ENCODE measurements around the gene DISC1. TPM values are rescaled to one million over a fixed set of nuclear protein-coding genes. Genes with fewer than 3 reads are reported as not detected.

Gene DISC1
- total RNA-seq, 3 donors from 2014 or later = 12.1 to 18.9 (median 12.4) TPM

DNA sequence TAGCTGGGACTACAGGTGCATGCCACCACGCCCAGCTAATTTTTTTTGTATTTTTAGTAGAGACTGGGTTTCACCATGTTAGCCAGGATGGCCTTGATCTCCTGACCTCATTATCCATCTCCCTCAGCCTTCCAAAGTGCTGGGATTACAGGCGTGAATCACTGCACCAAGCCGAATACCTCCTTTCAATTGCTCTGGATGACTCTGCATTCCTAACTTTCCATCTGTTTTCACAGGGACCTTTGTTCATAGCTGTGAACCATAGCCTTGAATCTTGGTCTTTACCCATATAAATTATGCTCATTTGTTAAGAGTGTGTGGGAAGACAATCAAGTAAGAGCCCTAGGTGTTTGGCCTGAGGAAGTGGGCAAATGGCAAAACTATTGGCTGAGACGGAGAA, 422.7 kb downstream of the DISC1 start:
- Histone ChIP-seq H3K4me1 (no peaks in the 10 kb centered on the region), H3K9me3 (peaks cover 0 to 5% of the 10 kb centered on the region in 2 donors), H3K27me3 (no peaks in the 10 kb centered on the region), H3K36me3 (no peaks in the 10 kb centered on the region), H3K4me3 (no peak overlapping the region), H3K27ac (no peak overlapping the region)
- intact Hi-C loops (cut with DNase I; ENCODE audit: low total_unique reads) = no loop called here
- no peak for TF ChIP-seq POLR2A (IDR thresholded peaks at IDR 0.05)
- TF ChIP-seq, protein P1, sequence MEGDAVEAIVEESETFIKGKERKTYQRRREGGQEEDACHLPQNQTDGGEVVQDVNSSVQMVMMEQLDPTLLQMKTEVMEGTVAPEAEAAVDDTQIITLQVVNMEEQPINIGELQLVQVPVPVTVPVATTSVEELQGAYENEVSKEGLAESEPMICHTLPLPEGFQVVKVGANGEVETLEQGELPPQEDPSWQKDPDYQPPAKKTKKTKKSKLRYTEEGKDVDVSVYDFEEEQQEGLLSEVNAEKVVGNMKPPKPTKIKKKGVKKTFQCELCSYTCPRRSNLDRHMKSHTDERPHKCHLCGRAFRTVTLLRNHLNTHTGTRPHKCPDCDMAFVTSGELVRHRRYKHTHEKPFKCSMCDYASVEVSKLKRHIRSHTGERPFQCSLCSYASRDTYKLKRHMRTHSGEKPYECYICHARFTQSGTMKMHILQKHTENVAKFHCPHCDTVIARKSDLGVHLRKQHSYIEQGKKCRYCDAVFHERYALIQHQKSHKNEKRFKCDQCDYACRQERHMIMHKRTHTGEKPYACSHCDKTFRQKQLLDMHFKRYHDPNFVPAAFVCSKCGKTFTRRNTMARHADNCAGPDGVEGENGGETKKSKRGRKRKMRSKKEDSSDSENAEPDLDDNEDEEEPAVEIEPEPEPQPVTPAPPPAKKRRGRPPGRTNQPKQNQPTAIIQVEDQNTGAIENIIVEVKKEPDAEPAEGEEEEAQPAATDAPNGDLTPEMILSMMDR (IDR thresholded peaks at IDR 0.05) = no peak
- no peak for TF ChIP-seq POLR2AphosphoS5 (IDR thresholded peaks at IDR 0.05)
- no peak for DNase-seq (ENCODE audit: low spot score in 2 of 2)

DNA sequence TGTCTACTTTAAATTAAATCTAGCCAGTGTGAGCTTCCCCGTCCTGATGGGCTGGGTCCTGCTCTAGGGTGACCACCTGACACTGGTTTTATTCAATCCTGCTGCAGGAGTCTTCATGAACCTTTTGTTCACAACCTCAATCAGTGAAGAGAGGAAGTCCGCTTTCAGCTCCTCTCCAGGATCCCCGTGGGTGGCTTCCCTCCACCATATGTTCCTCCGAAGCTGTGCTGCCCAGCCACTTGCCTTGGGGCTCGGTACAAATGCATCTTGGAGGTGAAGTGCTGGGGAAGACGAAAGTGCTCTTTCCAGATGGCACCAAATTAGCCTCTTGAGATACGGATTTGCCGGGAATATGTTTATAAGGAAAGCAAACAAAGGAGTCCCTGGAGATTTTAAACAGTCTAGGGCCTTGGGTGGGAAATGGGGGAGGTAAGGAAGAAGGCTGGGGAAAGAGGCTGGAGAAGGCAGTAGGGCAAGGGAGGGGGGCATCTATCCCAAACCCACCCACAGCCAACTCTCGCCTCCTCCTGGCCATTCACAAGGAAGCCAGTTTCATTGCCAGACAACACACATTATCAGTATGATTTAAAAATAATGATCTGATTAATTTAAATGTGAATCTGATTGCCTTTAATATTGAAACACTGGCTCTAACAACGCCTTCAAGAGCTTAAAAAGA, 430.8 kb downstream of the DISC1 start:
- DNase-seq (ENCODE audit: low spot score in 2 of 2) = no peak
- no peak overlapping the region for H3K4me3 ChIP-seq
- H3K36me3 ChIP-seq = no peaks in the 10 kb centered on the region
- no peaks in the 10 kb centered on the region for H3K4me1 ChIP-seq
- H3K27me3 ChIP-seq = no peaks in the 10 kb centered on the region
- H3K27ac ChIP-seq = no peak overlapping the region
- intact Hi-C loops (cut with DNase I; ENCODE audit: low total_unique reads) = no loop called here
- TF ChIP-seq, protein P1 (IDR thresholded peaks at IDR 0.05) = no peak
- TF ChIP-seq POLR2A (IDR thresholded peaks at IDR 0.05) = no peak
- no peak for TF ChIP-seq POLR2AphosphoS5 (IDR thresholded peaks at IDR 0.05)
- H3K9me3 ChIP-seq = peaks cover 0 to 5% of the 10 kb centered on the region in 2 donors

DNA sequence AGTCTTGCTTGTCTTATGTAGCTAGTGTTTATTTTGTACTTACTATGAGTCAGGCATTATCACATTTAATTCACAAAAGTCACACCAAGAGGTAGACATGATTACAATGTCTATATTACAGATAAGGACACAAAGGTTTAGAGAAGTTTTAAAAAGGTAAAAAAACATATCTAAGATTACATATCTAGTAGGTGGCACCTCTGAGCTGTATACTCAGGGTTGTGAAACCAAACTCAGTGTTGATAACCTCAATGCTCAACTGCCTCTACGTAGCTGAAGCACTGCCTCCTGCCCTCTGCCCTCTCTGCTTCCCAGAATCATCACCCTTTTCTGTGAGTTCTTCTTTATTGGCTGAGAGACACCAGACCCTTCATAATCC, 431.3 kb downstream of the DISC1 start:
- Histone ChIP-seq H3K36me3 (no peaks in the 10 kb centered on the region), H3K4me1 (no peaks in the 10 kb centered on the region), H3K4me3 (no peak overlapping the region), H3K27ac (no peak overlapping the region), H3K27me3 (no peaks in the 10 kb centered on the region), H3K9me3 (peaks cover 0 to 4% of the 10 kb centered on the region in 2 donors)
- no peak for DNase-seq (ENCODE audit: low spot score in 2 of 2)
- intact Hi-C loops (cut with DNase I; ENCODE audit: low total_unique reads) = no loop called here
- TF ChIP-seq, protein P1 (IDR thresholded peaks at IDR 0.05) = no peak
- TF ChIP-seq POLR2AphosphoS5 (IDR thresholded peaks at IDR 0.05) = no peak
- TF ChIP-seq POLR2A (IDR thresholded peaks at IDR 0.05) = no peak

DNA sequence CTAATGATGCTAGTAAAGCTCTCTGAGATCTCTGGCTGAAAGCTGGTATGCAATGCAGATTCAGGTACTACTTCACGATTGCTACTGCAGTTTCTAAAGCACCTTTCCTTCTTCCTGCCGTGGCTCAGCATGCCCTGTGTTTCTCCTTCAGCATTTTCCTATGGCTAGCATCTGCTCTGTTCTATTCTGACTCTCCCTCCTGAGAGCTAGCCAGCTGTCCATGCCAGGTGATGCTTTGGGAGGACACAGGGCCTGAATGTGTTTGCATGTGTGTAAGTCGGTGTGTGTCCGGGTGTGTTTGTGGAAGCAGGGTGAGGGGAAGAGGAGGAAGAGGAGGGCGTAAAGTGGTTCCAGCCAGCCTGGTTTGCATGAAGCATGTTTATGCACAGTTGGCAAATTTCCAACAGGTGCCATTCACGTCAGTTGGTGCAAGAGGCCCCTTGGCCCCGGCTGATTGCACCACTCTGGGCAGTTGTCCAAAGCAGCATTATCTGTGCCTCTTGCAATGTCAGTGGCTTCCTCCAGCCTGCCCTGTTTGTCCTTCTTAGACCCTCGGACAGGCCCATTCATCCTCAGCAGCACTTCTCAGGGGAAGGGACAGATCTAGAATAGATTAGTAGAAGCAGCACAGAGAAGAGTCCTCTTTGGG, 433.3 kb downstream of the DISC1 start:
- intact Hi-C loops (cut with DNase I; ENCODE audit: low total_unique reads) = no loop called here
- H3K9me3 ChIP-seq = no peaks in the 10 kb centered on the region
- TF ChIP-seq, protein P1 (IDR thresholded peaks at IDR 0.05) = no peak
- no peak for TF ChIP-seq POLR2AphosphoS5 (IDR thresholded peaks at IDR 0.05)
- TF ChIP-seq POLR2A (IDR thresholded peaks at IDR 0.05) = no peak
- no peaks in the 10 kb centered on the region for H3K36me3 ChIP-seq
- DNase-seq (ENCODE audit: low spot score in 2 of 2) = no peak
- no peak overlapping the region for H3K27ac ChIP-seq
- H3K4me1 ChIP-seq = no peaks in the 10 kb centered on the region
- no peak overlapping the region for H3K4me3 ChIP-seq
- no peaks in the 10 kb centered on the region for H3K27me3 ChIP-seq

DNA sequence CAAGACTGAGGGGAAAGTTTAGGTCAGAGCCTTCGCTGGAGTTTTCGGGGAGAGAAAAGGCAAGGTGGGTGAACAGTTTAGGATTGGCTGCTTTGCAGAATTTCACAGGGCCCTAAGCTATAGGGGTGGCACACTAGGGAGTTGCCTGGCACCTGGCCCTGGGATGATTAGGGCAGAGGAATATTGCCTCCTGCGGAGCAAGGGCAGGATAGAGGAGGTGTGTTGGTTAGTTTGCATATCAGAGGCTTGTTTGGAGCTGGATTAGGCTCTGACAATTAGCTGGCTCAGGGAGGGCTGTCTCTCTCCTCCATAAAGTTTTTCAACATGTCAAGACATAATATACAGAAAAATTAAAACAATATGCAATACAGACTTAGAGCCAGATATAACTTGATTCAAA, 436.4 kb downstream of the DISC1 start:
- no peak overlapping the region for H3K27ac ChIP-seq
- no peaks in the 10 kb centered on the region for H3K27me3 ChIP-seq
- no peak overlapping the region for H3K4me3 ChIP-seq
- DNase-seq (ENCODE audit: low spot score in 2 of 2) = no peak
- H3K4me1 ChIP-seq = no peaks in the 10 kb centered on the region
- H3K9me3 ChIP-seq = no peaks in the 10 kb centered on the region
- H3K36me3 ChIP-seq = no peaks in the 10 kb centered on the region
- TF ChIP-seq POLR2A (IDR thresholded peaks at IDR 0.05) (no peak), POLR2AphosphoS5 (IDR thresholded peaks at IDR 0.05) (no peak)
- TF ChIP-seq, protein P1 (IDR thresholded peaks at IDR 0.05) = no peak
- intact Hi-C loops (cut with DNase I; ENCODE audit: low total_unique reads) = no loop called here
